Measurements from ENCODE around the gene LINS1. TPM values are rescaled to one million over a fixed set of nuclear protein-coding genes. Genes with fewer than 3 reads are reported as not detected.

LINS1 gene
- total and polyA plus RNA-seq, 12 donors, result 4.7 to 12.2 (median 6.9) TPM

- peaks cover 0 to 4% (median 0%) of the 10 kb centered on the region in 7 donors for H3K27me3 ChIP-seq
- TF ChIP-seq CTCF (IDR thresholded peaks at IDR 0.05), result no peak
- ATAC-seq, result no peak
- WGBS, 2 donors, result 54 to 76% methylated on average over 3 of the region's 3 CpGs
- no peak overlapping the region for H3K27ac ChIP-seq
- no peak for DNase-seq
- H3K36me3 ChIP-seq, result no peaks in the 10 kb centered on the region
- H3K9me3 ChIP-seq, result peaks cover 0 to 5% (median 0%) of the 10 kb centered on the region in 11 donors
- intact Hi-C loops (cut with DNase I), result no loop called here
- H3K4me1 ChIP-seq, result peaks cover 0 to 41% (median 6%) of the 10 kb centered on the region in 9 donors
- no peak overlapping the region for H3K4me3 ChIP-seq
Observed at GRCh38 chr15:100517846-100518245, 84.1 kb downstream of the LINS1 start.

Other genes starting within 250 kb of the LINS1 start
- not detected for gene CERS3, start 73.2 kb downstream of the LINS1 start, total RNA-seq
- under 1 TPM in 1 of 2 donors, not detected in 1; 0.03 TPM for gene CERS3, start 73.2 kb downstream of the LINS1 start, polyA plus RNA-seq
- gene ASB7, start 405 bp upstream of the LINS1 start, total RNA-seq, result 1 to 10 TPM; 4.4 to 7.0 (median 6.1) TPM
- gene ASB7, start 405 bp upstream of the LINS1 start, polyA plus RNA-seq, result 1 to 10 TPM; 2.9 TPM